ENCODE data around the gene STAB1.

- TF ChIP-seq CTCF (IDR thresholded peaks at IDR 0.05), result no peak
- TF ChIP-seq POLR2A (IDR thresholded peaks at IDR 0.05), result no peak
- TF ChIP-seq POLR2AphosphoS5 (IDR thresholded peaks at IDR 0.05), result no peak
Measured at GRCh38 chr3:52458031-52458760, 36.9 kb upstream of the STAB1 start.

All from breast epithelium (tissue), 3 donors.